K562 (cell line): ENCODE results near the gene ZNF831. TPM values are rescaled to one million over a fixed set of nuclear protein-coding genes. Genes with fewer than 3 reads are reported as not detected.

Source experiments
- ATAC-seq: fragments of 200-7000 bp; cut with Tn5 transposase; 3 replicates; pipeline ENCODE4 v1.9.1; 2020; ENCODE audit warnings: moderate library complexity
- BruUV-seq: library from RNA; stranded (reverse); fragments of 400-500 nt; replicated peaks from 2 replicates; lab custom pipeline; 2021; lab: Mats Ljungman, UMichigan
- CTCF ChIA-PET: fragments of 300-600 bp; formaldehyde crosslinking; extraction: SDS; loops from one replicate; lab custom pipeline; 2021; ENCODE audit warnings: low intra/inter-chr PET ratio; lab: Yijun Ruan, JAX
- POLR2A ChIA-PET: fragments of 300-600, 350-650 bp; sonication (Branson Sonifier 250); formaldehyde crosslinking; extraction: SDS; loops from one replicate; lab custom pipeline; 2021; ENCODE audit warnings: antibody characterized with exemption, inconsistent platforms; lab: Yijun Ruan, JAX
- DNase-seq, 4 experiments: peaks; one replicate each; pipeline versions ENCODE4 v3.0.0 to v3.0.0-alpha.2; 2011 to 2018; ENCODE audit warnings: low spot score in 3 of 4, mixed read lengths in 3 of 4; ENCODE audit errors: extremely low read depth in 1 of 4
- FAIRE-seq: peaks from 2 replicates; lab custom pipeline; 2011; peaks lifted over from hg19 to GRCh38; lab: Jason Lieb, UNC
- H2AFZ ChIP-seq: 2 replicates; pipeline ENCODE4 v1.6.0; 2011; ENCODE audit warnings: low read depth, low read length, control low read depth, inconsistent platforms
- H3K27ac ChIP-seq: fragments of 200-600 bp; 3 replicates; pipeline ENCODE4 v1.8.0; 2011; ENCODE audit warnings: low read depth, mild to moderate bottlenecking, control low read depth, inconsistent platforms, low read length, moderate library complexity, mixed read lengths; ENCODE audit errors: extremely low read depth
- H3K27me3 ChIP-seq, 2 experiments: fragments of 300-600 bp in 1 of 2; 2 replicates in 1 of 2; 3 replicates in 1 of 2; pipeline versions ENCODE4 v1.6.0 to v1.8.0; 2011; ENCODE audit warnings: inconsistent platforms in 2 of 2, low read length in 2 of 2, mild to moderate bottlenecking in 1 of 2, mixed read lengths in 1 of 2, moderate library complexity in 1 of 2; ENCODE audit not compliant: control insufficient read depth in 2 of 2, insufficient read depth in 2 of 2
- H3K36me3 ChIP-seq: fragments of 300-600 bp; 3 replicates; pipeline ENCODE4 v1.8.0; 2011; ENCODE audit warnings: mild to moderate bottlenecking, low read length, inconsistent platforms; ENCODE audit not compliant: control insufficient read depth, insufficient read depth
- H3K4me1 ChIP-seq, 2 experiments: fragments of 200-600 bp in 1 of 2; replicated peaks in 1 of 2; 2 replicates in 1 of 2; 3 replicates in 1 of 2; pipeline versions ENCODE4 v1.5.1 to v1.8.0; 2011; ENCODE audit warnings: inconsistent platforms in 2 of 2, low read length in 2 of 2, mild to moderate bottlenecking in 1 of 2, mixed read lengths in 1 of 2, moderate library complexity in 1 of 2; ENCODE audit not compliant: control insufficient read depth in 2 of 2, insufficient read depth in 2 of 2
- H3K4me2 ChIP-seq: 2 replicates; pipeline ENCODE4 v1.6.1; 2011; ENCODE audit warnings: low read length, control low read depth, inconsistent platforms, mixed read lengths; ENCODE audit not compliant: insufficient read depth
- H3K4me3 ChIP-seq: fragments of 200-600 bp; sonication (generic), shearing (Covaris generic); 2 replicates; pipeline ENCODE4 v1.5.1; 2016; ENCODE audit warnings: control low read depth, inconsistent platforms
- H3K79me2 ChIP-seq: fragments of 200-600 bp; 3 replicates; pipeline ENCODE4 v1.8.0; 2011; ENCODE audit warnings: low read length, inconsistent platforms; ENCODE audit not compliant: control insufficient read depth, insufficient read depth
- H3K9ac ChIP-seq, 2 experiments: 2 replicates each; pipeline versions ENCODE4 v1.6.0 to v1.6.1; 2011; ENCODE audit warnings: low read depth in 2 of 2, low read length in 2 of 2, control low read depth in 1 of 2, inconsistent platforms in 1 of 2, mild to moderate bottlenecking in 1 of 2, mixed read lengths in 1 of 2; ENCODE audit not compliant: insufficient read depth in 1 of 2
- H3K9me1 ChIP-seq: one replicate; pipeline ENCODE4 v1.6.0; 2011; ENCODE audit warnings: inconsistent platforms, mild to moderate bottlenecking, low read length, moderate library complexity; ENCODE audit not compliant: control insufficient read depth, insufficient read depth
- H3K9me3 ChIP-seq: replicated peaks from 2 replicates; pipeline ENCODE4 v1.5.1; 2011; ENCODE audit warnings: low read depth, low read length, inconsistent platforms; ENCODE audit not compliant: control insufficient read depth, insufficient read depth
- H4K20me1 ChIP-seq: replicated peaks from 2 replicates; pipeline ENCODE4 v1.6.1; 2011; ENCODE audit warnings: low read length, inconsistent platforms, mixed read lengths; ENCODE audit not compliant: control insufficient read depth, insufficient read depth
- CAMTA2 ChIP-seq: fragments of 250-450 bp; sonication (Bioruptor Pico); conservative IDR thresholded peaks from 2 replicates; pipeline ENCODE4 v1.5.1; 2022
- CHAMP1 ChIP-seq: fragments of 450-650 bp; IDR thresholded peaks from 2 replicates; pipeline ENCODE4 v1.6.1; 2016; ENCODE audit warnings: mild to moderate bottlenecking
- CXXC5 ChIP-seq: fragments of 250-450 bp; sonication (Bioruptor Pico); IDR thresholded peaks from 2 replicates; pipeline ENCODE4 v1.8.0; 2022; ENCODE audit warnings: inconsistent platforms, mild to moderate bottlenecking, moderate library complexity
- HMG20B ChIP-seq: fragments of 250-450 bp; sonication (Bioruptor Pico); IDR thresholded peaks from 2 replicates; pipeline ENCODE4 v1.5.0; 2021; ENCODE audit warnings: mild to moderate bottlenecking
- IRF2 ChIP-seq: sonication (generic); formaldehyde crosslinking; IDR thresholded peaks from 2 replicates; pipeline ENCODE4 v1.8.1; 2022; ENCODE audit warnings: mild to moderate bottlenecking, missing genetic modification reagents
- MEIS2 ChIP-seq: fragments of 450-650 bp; IDR thresholded peaks from 2 replicates; pipeline ENCODE4 v1.6.1; 2014; ENCODE audit warnings: mild to moderate bottlenecking; ENCODE audit not compliant: partially characterized antibody
- PHB2 ChIP-seq: fragments of 450-650 bp; IDR thresholded peaks from 2 replicates; pipeline ENCODE4 v1.6.1; 2017; ENCODE audit warnings: low read depth
- RAD21 ChIP-seq, 2 experiments: fragments of 250-450 bp in 1 of 2; fragments of 450-650 bp in 1 of 2; sonication (Bioruptor Pico) in 1 of 2; formaldehyde crosslinking in 1 of 2; IDR thresholded peaks in 1 of 2; conservative IDR thresholded peaks in 1 of 2; 2 replicates each; pipeline versions ENCODE4 v1.4.0 to v1.8.0; 2020 to 2022; ENCODE audit warnings: mild to moderate bottlenecking in 2 of 2, moderate library complexity in 1 of 2
- RAD51 ChIP-seq: fragments of 450-650 bp; IDR thresholded peaks from 2 replicates; pipeline ENCODE4 v1.7.1; 2016; ENCODE audit warnings: low read depth, mild to moderate bottlenecking, borderline replicate concordance
- RBM34 ChIP-seq: fragments of 200-400 bp; formaldehyde crosslinking; IDR thresholded peaks from 2 replicates; pipeline ENCODE4 v1.6.1; 2018; ENCODE audit warnings: low read length, borderline replicate concordance; ENCODE audit not compliant: insufficient read depth
- SMAD4 ChIP-seq: fragments of 250-450 bp; sonication (Bioruptor Pico); conservative IDR thresholded peaks from 2 replicates; pipeline ENCODE4 v1.8.0; 2021; ENCODE audit warnings: inconsistent platforms, mild to moderate bottlenecking, moderate library complexity
- SRSF7 ChIP-seq: fragments of 200-400 bp; formaldehyde crosslinking; optimal IDR thresholded peaks from 2 replicates; pipeline ENCODE3; 2017; ENCODE audit warnings: mild to moderate bottlenecking, low read depth, low read length
- STAT5A ChIP-seq: IDR thresholded peaks from 2 replicates; pipeline ENCODE4 v1.6.1; 2012; ENCODE audit warnings: low read length, inconsistent platforms, borderline replicate concordance
- TARDBP ChIP-seq: fragments of 450-650 bp; IDR thresholded peaks from 2 replicates; pipeline ENCODE4 v1.6.1; 2016
- ZFP36 ChIP-seq: fragments of 150-350 bp; IDR thresholded peaks from 2 replicates; pipeline ENCODE4 v1.6.1; 2018; ENCODE audit warnings: low read length, low read depth; ENCODE audit not compliant: partially characterized antibody
- ZKSCAN1 ChIP-seq: fragments of 150-350 bp; IDR thresholded peaks from 2 replicates; pipeline ENCODE4 v1.6.1; 2016; ENCODE audit warnings: low read depth, low read length
- ZNF12 ChIP-seq: sonication (generic); formaldehyde crosslinking; IDR thresholded peaks from 2 replicates; pipeline ENCODE4 v1.4.0; 2020; ENCODE audit warnings: mild to moderate bottlenecking, missing genetic modification reagents
- ZNF354B ChIP-seq: fragments of 250-450 bp; sonication (Bioruptor Pico); IDR thresholded peaks from 2 replicates; pipeline ENCODE4 v1.4.0; 2020
- WGBS: fragments of 100-300 bp; shearing (Covaris generic); methylation state at CpG from one replicate; pipeline ENCODE4 v1.1.6; 2016; ENCODE audit warnings: low coverage, mixed read lengths; ENCODE audit not compliant: insufficient coverage; ENCODE audit errors: missing lambda C conversion rate; 5-methylcytosine and 5-hydroxymethylcytosine counted together
- in situ Hi-C: fragments of 300-500 bp; cut with MboI; formaldehyde crosslinking; loops from 4 replicates; pipeline ENCODE4 v1.15.0; 2018; ENCODE audit warnings: inconsistent platforms, mixed read lengths
- intact Hi-C: fragments of 100-400 bp; cut with micrococcal nuclease; formaldehyde crosslinking; loops from 2 replicates; pipeline ENCODE4 v1.14.2; 2022
- polyA plus RNA-seq, 8 experiments: library from polyadenylated mRNA; depleted of rRNA in 4 of 8; stranded (reverse) in 5 of 8; unstranded in 3 of 8; fragments of >200 nt; fragmentation: Nextera tagmentation in 2 of 8; fragmentation: Illumina TruSeq in 1 of 8; extraction: Ambion mirVana in 2 of 8; extraction: Trizol in 1 of 8; gene quantifications; 2 replicates each; pipeline versions ENCODE4 v1.2.1 to v1.2.3, GENCODE V29; 2011 to 2014; ENCODE audit warnings: inconsistent platforms in 1 of 8, missing spikeins in 1 of 8
- total RNA-seq, 7 experiments: library from RNA; depleted of rRNA in 6 of 7; stranded (reverse); fragments of >200 nt in 6 of 7; fragmentation: Illumina TruSeq in 2 of 7; extraction: Trizol in 2 of 7; gene quantifications; 2 replicates each; pipeline versions ENCODE4 v1.2.1 to v1.2.3, GENCODE V29; 2011 to 2021; ENCODE audit warnings: low replicate concordance in 1 of 7

The ZNF831 gene
- total and polyA plus RNA-seq, 9 of the 15 experiments (the other 6 are each of a cell fraction or from before 2014, with no cell fraction given): not detected

- WGBS: 0% methylated on average over 6 of the region's 6 CpGs
- H3K4me2 ChIP-seq: no peak overlapping the region
- no peaks in the 10 kb centered on the region for H3K36me3 ChIP-seq
- ChIA-PET POLR2A (no interaction called here), CTCF (interaction anchor here (0.6 kb wide), 1 partner anchor 923 kb away, joined by 4 read pairs; no protein-coding TSS in a partner anchor)
- H3K4me3 ChIP-seq: no peak overlapping the region
- no peak overlapping the region for H2AFZ ChIP-seq
- no peaks in the 10 kb centered on the region; the same call in none of the 2 replicates for H4K20me1 ChIP-seq
- no peak for ATAC-seq
- H3K9ac ChIP-seq: no peak overlapping the region
- in situ Hi-C loops: no loop called here
- no peaks in the 10 kb centered on the region for H3K9me3 ChIP-seq
- H3K27ac ChIP-seq: no peak overlapping the region
- no TSS peak for BruUV-seq
- FAIRE-seq: no peak
- intact Hi-C loops: no loop called here
- no peaks in the 10 kb centered on the region; a peak in 1 of 5 replicates for H3K4me1 ChIP-seq
- TF ChIP-seq RAD21 (CRISPR knock-in tag; conservative IDR thresholded peaks at IDR 0.05 in 1 of 2, IDR thresholded peaks at IDR 0.05 in 1 of 2) (no peak), TARDBP (no peak), HMG20B (CRISPR knock-in tag) (no peak), IRF2 (CRISPR knock-in tag) (no peak), SMAD4 (CRISPR knock-in tag) (no peak), CAMTA2 (CRISPR knock-in tag) (no peak), RBM34 (no peak), ZNF12 (CRISPR knock-in tag) (no peak), STAT5A (no peak), RAD51 (no peak), ZKSCAN1 (no peak), CHAMP1 (no peak), SRSF7 (no peak), CXXC5 (CRISPR knock-in tag) (no peak), PHB2 (no peak), MEIS2 (no peak), ZNF354B (CRISPR knock-in tag) (no peak), ZFP36 (no peak)
- TF ChIP-seq, all 486 proteins: peak for 0
- no peak for DNase-seq
- peaks cover 2% of the 10 kb centered on the region for H3K9me1 ChIP-seq
- H3K27me3 ChIP-seq: peaks cover 3 to 24% of the 10 kb centered on the region in 2 experiments; a peak in 3 of 5 replicates
- H3K79me2 ChIP-seq: no peaks in the 10 kb centered on the region
These were observed 31.9 kb upstream of the ZNF831 start for GRCh38 chr20:59131551-59132285.
